ENCODE results near the gene ACMSD.

DNA sequence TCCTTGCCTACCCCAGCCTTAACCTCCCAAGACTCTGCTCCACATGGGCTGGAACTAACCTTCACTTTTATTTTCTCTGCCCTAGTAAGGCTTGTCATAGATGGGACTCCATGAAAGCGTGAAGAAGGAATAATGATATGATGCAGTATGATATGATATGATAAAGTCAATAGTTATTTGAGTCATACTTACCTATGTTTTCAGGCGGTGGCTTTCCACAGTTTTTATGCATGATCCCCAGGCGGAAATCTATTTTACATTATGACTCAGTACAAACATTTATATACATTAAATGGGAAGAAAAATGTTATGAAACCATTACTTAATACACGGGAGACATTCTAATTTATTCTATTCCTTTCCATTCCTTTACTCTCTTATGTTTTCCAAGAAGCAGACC, 5.6 kb downstream of the ACMSD start:
- no peak for TF ChIP-seq POLR2AphosphoS5 (IDR thresholded peaks at IDR 0.05; ENCODE audit: low read depth, low read length)
- TF ChIP-seq TAF1 (IDR thresholded peaks at IDR 0.05; ENCODE audit: borderline replicate concordance, insufficient read depth, low read length): no peak
- TF ChIP-seq, protein P1, sequence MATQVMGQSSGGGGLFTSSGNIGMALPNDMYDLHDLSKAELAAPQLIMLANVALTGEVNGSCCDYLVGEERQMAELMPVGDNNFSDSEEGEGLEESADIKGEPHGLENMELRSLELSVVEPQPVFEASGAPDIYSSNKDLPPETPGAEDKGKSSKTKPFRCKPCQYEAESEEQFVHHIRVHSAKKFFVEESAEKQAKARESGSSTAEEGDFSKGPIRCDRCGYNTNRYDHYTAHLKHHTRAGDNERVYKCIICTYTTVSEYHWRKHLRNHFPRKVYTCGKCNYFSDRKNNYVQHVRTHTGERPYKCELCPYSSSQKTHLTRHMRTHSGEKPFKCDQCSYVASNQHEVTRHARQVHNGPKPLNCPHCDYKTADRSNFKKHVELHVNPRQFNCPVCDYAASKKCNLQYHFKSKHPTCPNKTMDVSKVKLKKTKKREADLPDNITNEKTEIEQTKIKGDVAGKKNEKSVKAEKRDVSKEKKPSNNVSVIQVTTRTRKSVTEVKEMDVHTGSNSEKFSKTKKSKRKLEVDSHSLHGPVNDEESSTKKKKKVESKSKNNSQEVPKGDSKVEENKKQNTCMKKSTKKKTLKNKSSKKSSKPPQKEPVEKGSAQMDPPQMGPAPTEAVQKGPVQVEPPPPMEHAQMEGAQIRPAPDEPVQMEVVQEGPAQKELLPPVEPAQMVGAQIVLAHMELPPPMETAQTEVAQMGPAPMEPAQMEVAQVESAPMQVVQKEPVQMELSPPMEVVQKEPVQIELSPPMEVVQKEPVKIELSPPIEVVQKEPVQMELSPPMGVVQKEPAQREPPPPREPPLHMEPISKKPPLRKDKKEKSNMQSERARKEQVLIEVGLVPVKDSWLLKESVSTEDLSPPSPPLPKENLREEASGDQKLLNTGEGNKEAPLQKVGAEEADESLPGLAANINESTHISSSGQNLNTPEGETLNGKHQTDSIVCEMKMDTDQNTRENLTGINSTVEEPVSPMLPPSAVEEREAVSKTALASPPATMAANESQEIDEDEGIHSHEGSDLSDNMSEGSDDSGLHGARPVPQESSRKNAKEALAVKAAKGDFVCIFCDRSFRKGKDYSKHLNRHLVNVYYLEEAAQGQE (IDR thresholded peaks at IDR 0.05; ENCODE audit: insufficient read depth in 1 of 2, low read depth in 2 of 2, low read length in 2 of 2): no peak
- TF ChIP-seq SIN3A (IDR thresholded peaks at IDR 0.05; ENCODE audit: borderline replicate concordance, insufficient read depth, low read length): no peak

Measured in PFSK-1 (cell line).